Head of caudate nucleus (tissue), 42 donors: ENCODE data around the gene ARMH4.

ENCODE experiments used
- DNase-seq, 42 donors: peaks; one replicate each; pipeline versions ENCODE4 v3.0.0 to v3.0.0-alpha.2; 2020 to 2021; ENCODE audit warnings: mixed read lengths in 7 of 42
- intact Hi-C: fragments of 100-400 bp; cut with DNase I; formaldehyde crosslinking; loops from one replicate; pipeline ENCODE4 v1.15.0; 2022

ARMH4 gene

GRCh38 chr14:57991353-57991752 lies 160.7 kb downstream of the ARMH4 start:
- DNase-seq: no peak
- intact Hi-C loops: no loop called here

GRCh38 chr14:57988445-57988844 lies 163.6 kb downstream of the ARMH4 start:
- DNase-seq: no peak
- intact Hi-C loops: no loop called here

- intact Hi-C loops: no loop called here
- DNase-seq: no peak
Measured at GRCh38 chr14:57987596-57988300, 164.3 kb downstream of the ARMH4 start.

- intact Hi-C loops: no loop called here
- no peak for DNase-seq
Measured at GRCh38 chr14:57987051-57987450, 165.0 kb downstream of the ARMH4 start.

GRCh38 chr14:57982804-57983634 lies 169.0 kb downstream of the ARMH4 start:
- intact Hi-C loops: no loop called here
- no peak for DNase-seq

- intact Hi-C loops: no loop called here
- no peak for DNase-seq
Measured at GRCh38 chr14:57981817-57982560, 170.0 kb downstream of the ARMH4 start.

- intact Hi-C loops: no loop called here
- no peak for DNase-seq
Measured at GRCh38 chr14:57979376-57980048, 172.5 kb downstream of the ARMH4 start.

- no peak for DNase-seq
- intact Hi-C loops: no loop called here
Measured at GRCh38 chr14:57976701-57977100, 175.3 kb downstream of the ARMH4 start.

GRCh38 chr14:57974896-57975295 lies 177.1 kb downstream of the ARMH4 start:
- intact Hi-C loops: no loop called here
- no peak for DNase-seq

- intact Hi-C loops: no loop called here
- no peak for DNase-seq
Measured at GRCh38 chr14:57970594-57970993, 181.4 kb downstream of the ARMH4 start.

GRCh38 chr14:57970175-57970574 lies 181.8 kb downstream of the ARMH4 start:
- no peak for DNase-seq
- intact Hi-C loops: no loop called here

- no peak for DNase-seq
- intact Hi-C loops: no loop called here
Measured at GRCh38 chr14:57963071-57963470, 188.9 kb downstream of the ARMH4 start.

- intact Hi-C loops: no loop called here
- DNase-seq: no peak
Measured at GRCh38 chr14:57962325-57963035, 189.5 kb downstream of the ARMH4 start.

- no peak for DNase-seq
- intact Hi-C loops: no loop called here
Measured at GRCh38 chr14:57961786-57962060, 190.3 kb downstream of the ARMH4 start.

- DNase-seq: no peak
- intact Hi-C loops: no loop called here
Measured at GRCh38 chr14:57960946-57961785, 190.8 kb downstream of the ARMH4 start.

GRCh38 chr14:57957441-57957840 lies 194.6 kb downstream of the ARMH4 start:
- intact Hi-C loops: no loop called here
- DNase-seq: no peak
